CD14-positive monocyte (primary cell): ENCODE results near the gene TGFB3. TPM values are rescaled to one million over a fixed set of nuclear protein-coding genes. Genes with fewer than 3 reads are reported as not detected.

Source experiments
- DNase-seq, 3 donors: peaks; one replicate each; pipeline ENCODE4 v3.0.0-alpha.2; 2011 to 2022
- H2AFZ ChIP-seq: 2 replicates; pipeline ENCODE4 v1.6.0; 2012; ENCODE audit warnings: mild to moderate bottlenecking, low read depth, low read length, inconsistent platforms; ENCODE audit not compliant: insufficient read depth, poor library complexity, severe bottlenecking
- H3K27ac ChIP-seq, 2 donors: 1 replicate in 1 of 2; 2 replicates in 1 of 2; pipeline ENCODE4 v1.5.1; 2012 to 2013; ENCODE audit warnings: low read length in 2 of 2, control low read depth in 1 of 2, inconsistent platforms in 1 of 2, low read depth in 1 of 2, mild to moderate bottlenecking in 1 of 2
- H3K27me3 ChIP-seq, 2 donors: one replicate each; pipeline versions ENCODE4 v1.6.0 to v1.6.1; 2011 to 2013; ENCODE audit warnings: low read length in 2 of 2; ENCODE audit not compliant: control insufficient read depth in 2 of 2, insufficient read depth in 2 of 2
- H3K36me3 ChIP-seq, 2 donors: replicated peaks in 1 of 2; 1 replicate in 1 of 2; 2 replicates in 1 of 2; pipeline versions ENCODE4 v1.5.1 to v1.6.1; 2012 to 2013; ENCODE audit warnings: low read length in 2 of 2, control low read depth in 1 of 2, inconsistent platforms in 1 of 2, mild to moderate bottlenecking in 1 of 2; ENCODE audit not compliant: insufficient read depth in 2 of 2, control insufficient read depth in 1 of 2
- H3K4me1 ChIP-seq, 2 donors: 1 replicate in 1 of 2; 2 replicates in 1 of 2; pipeline versions ENCODE4 v1.5.1 to v1.6.1; 2012 to 2013; ENCODE audit warnings: low read length in 2 of 2, control low read depth in 1 of 2, inconsistent platforms in 1 of 2, mild to moderate bottlenecking in 1 of 2, moderate library complexity in 1 of 2; ENCODE audit not compliant: insufficient read depth in 2 of 2, control insufficient read depth in 1 of 2
- H3K4me2 ChIP-seq: replicated peaks from 2 replicates; pipeline ENCODE3; 2012; ENCODE audit warnings: low read length, moderate library complexity, mild to moderate bottlenecking; ENCODE audit not compliant: poor library complexity, severe bottlenecking; ENCODE audit errors: extremely low read depth
- H3K4me3 ChIP-seq, 3 experiments: fragments of 200-600 bp in 1 of 3; sonication (generic) in 1 of 3; replicated peaks in 1 of 3; 1 replicate in 2 of 3; 2 replicates in 1 of 3; pipeline ENCODE4 v1.5.1; 2011 to 2013; ENCODE audit warnings: low read length in 3 of 3, mild to moderate bottlenecking in 3 of 3, control low read depth in 2 of 3, low read depth in 2 of 3, inconsistent platforms in 1 of 3, moderate library complexity in 1 of 3
- H3K79me2 ChIP-seq: 2 replicates; pipeline ENCODE4 v1.6.0; 2012; ENCODE audit warnings: mild to moderate bottlenecking, control low read depth, inconsistent platforms, low read length, moderate library complexity; ENCODE audit not compliant: insufficient read depth
- H3K9ac ChIP-seq: 2 replicates; pipeline ENCODE4 v1.6.0; 2017; ENCODE audit warnings: low read length, mild to moderate bottlenecking; ENCODE audit not compliant: insufficient read depth, poor library complexity, severe bottlenecking
- H3K9me3 ChIP-seq, 2 donors: replicated peaks in 1 of 2; 1 replicate in 1 of 2; 2 replicates in 1 of 2; pipeline versions ENCODE4 v1.5.1 to v1.6.1; 2012 to 2013; ENCODE audit warnings: low read length in 2 of 2, control low read depth in 1 of 2; ENCODE audit not compliant: control insufficient read depth in 1 of 2, insufficient read depth in 1 of 2
- H4K20me1 ChIP-seq: 2 replicates; pipeline ENCODE4 v1.6.0; 2012; ENCODE audit warnings: mild to moderate bottlenecking, low read length, control low read depth, moderate library complexity; ENCODE audit not compliant: insufficient read depth
- H3K27ac Mint-ChIP-seq, 7 donors: one replicate each; pipeline ENCODE4 v1.8.0; 2020; ENCODE audit warnings: mild to moderate bottlenecking in 7 of 7, mixed read lengths in 7 of 7, moderate library complexity in 6 of 7, inconsistent platforms in 2 of 7
- H3K27me3 Mint-ChIP-seq, 3 donors: one replicate each; pipeline ENCODE4 v1.8.0; 2021 to 2022; ENCODE audit warnings: low read depth in 3 of 3, mild to moderate bottlenecking in 3 of 3, mixed read lengths in 3 of 3, moderate library complexity in 3 of 3, inconsistent platforms in 1 of 3
- H3K36me3 Mint-ChIP-seq, 2 donors: one replicate each; pipeline ENCODE4 v1.8.0; 2020; ENCODE audit warnings: mixed read lengths in 2 of 2, inconsistent platforms in 1 of 2, mild to moderate bottlenecking in 1 of 2
- H3K4me1 Mint-ChIP-seq: one replicate; pipeline ENCODE4 v1.8.0; 2020; ENCODE audit warnings: mild to moderate bottlenecking, mixed read lengths
- H3K4me3 Mint-ChIP-seq, 2 donors: one replicate each; pipeline ENCODE4 v1.8.0; 2020; ENCODE audit warnings: mild to moderate bottlenecking in 2 of 2, mixed read lengths in 2 of 2, moderate library complexity in 1 of 2
- H3K9me3 Mint-ChIP-seq, 7 donors: one replicate each; pipeline ENCODE4 v1.8.0; 2020 to 2022; ENCODE audit warnings: mixed read lengths in 7 of 7, mild to moderate bottlenecking in 6 of 7, moderate library complexity in 6 of 7, inconsistent platforms in 2 of 7
- WGBS: methylation state at CpG from one replicate; pipeline ENCODE4 v1.1.5; 2013; ENCODE audit warnings: missing lambda C conversion rate; ENCODE audit not compliant: insufficient coverage; 5-methylcytosine and 5-hydroxymethylcytosine counted together
- intact Hi-C, 2 donors: fragments of 100-400 bp; cut with micrococcal nuclease; formaldehyde crosslinking; loops; one replicate each; pipeline versions ENCODE4 v1.15.0 to v1.15.1; 2023
- polyA plus RNA-seq, 3 donors: library from polyadenylated mRNA; depleted of rRNA in 1 of 3; unstranded in 2 of 3; stranded (reverse) in 1 of 3; fragments of 300-500 nt in 2 of 3; fragments of >200 nt in 1 of 3; fragmentation: Illumina TruSeq in 2 of 3; gene quantifications; 1 replicate in 2 of 3; 2 replicates in 1 of 3; pipeline ENCODE4 v1.2.3, GENCODE V29; 2012 to 2021
- TF ChIP-seq, protein P1 (sequence below): fragments of 200-600 bp; IDR thresholded peaks from one replicate; pipeline ENCODE4 v1.8.0; 2022; ENCODE audit warnings: antibody characterized with exemption, mild to moderate bottlenecking

TGFB3 gene
- polyA plus RNA-seq, 3 donors = 0.07 to 1.8 TPM; not detected in 1

DNA sequence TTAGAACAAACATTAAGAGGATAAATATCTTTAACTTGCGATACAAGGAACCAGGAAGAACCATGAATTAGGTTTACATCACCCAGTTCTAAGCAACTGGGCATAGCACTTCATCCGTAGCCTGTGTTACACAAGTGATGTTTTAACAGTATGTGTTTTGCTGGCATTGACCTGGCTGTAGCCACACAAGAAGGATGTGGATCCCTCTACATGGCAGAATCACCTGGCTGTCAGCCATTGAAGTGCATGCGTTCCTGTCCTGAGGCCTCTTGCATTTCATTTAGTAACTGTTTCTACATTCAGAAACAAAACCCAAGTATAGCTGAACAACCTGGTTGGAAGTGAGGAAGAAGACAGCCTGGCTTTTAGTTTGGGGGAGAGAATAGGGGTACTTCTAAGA, 72.2 kb downstream of the TGFB3 start:
- no peak for DNase-seq
- peak overlapping the region in 1 of 7 donors; percentile 5 for H3K27ac Mint-ChIP-seq
- peaks cover 13% of the 10 kb centered on the region for H3K4me1 Mint-ChIP-seq
- H3K27me3 Mint-ChIP-seq = peaks cover 0 to 1% (median 0%) of the 10 kb centered on the region in 3 donors
- H2AFZ ChIP-seq = no peak overlapping the region
- H3K36me3 Mint-ChIP-seq = peaks cover 8 to 13% of the 10 kb centered on the region in 2 donors
- intact Hi-C loops = no loop called here
- no peak overlapping the region for H3K4me2 ChIP-seq
- H3K4me1 ChIP-seq = peaks cover 10 to 12% of the 10 kb centered on the region in 2 donors
- H3K9me3 ChIP-seq = no peaks in the 10 kb centered on the region
- no peaks in the 10 kb centered on the region for H4K20me1 ChIP-seq
- no peaks in the 10 kb centered on the region for H3K9me3 Mint-ChIP-seq
- WGBS = no CpG with 5 or more reads among the region's 3 CpGs
- H3K27me3 ChIP-seq = no peaks in the 10 kb centered on the region
- TF ChIP-seq, protein P1, sequence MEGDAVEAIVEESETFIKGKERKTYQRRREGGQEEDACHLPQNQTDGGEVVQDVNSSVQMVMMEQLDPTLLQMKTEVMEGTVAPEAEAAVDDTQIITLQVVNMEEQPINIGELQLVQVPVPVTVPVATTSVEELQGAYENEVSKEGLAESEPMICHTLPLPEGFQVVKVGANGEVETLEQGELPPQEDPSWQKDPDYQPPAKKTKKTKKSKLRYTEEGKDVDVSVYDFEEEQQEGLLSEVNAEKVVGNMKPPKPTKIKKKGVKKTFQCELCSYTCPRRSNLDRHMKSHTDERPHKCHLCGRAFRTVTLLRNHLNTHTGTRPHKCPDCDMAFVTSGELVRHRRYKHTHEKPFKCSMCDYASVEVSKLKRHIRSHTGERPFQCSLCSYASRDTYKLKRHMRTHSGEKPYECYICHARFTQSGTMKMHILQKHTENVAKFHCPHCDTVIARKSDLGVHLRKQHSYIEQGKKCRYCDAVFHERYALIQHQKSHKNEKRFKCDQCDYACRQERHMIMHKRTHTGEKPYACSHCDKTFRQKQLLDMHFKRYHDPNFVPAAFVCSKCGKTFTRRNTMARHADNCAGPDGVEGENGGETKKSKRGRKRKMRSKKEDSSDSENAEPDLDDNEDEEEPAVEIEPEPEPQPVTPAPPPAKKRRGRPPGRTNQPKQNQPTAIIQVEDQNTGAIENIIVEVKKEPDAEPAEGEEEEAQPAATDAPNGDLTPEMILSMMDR = no peak
- H3K4me3 Mint-ChIP-seq = no peak overlapping the region
- no peak overlapping the region for H3K4me3 ChIP-seq
- H3K9ac ChIP-seq = no peak overlapping the region
- H3K36me3 ChIP-seq = no peaks in the 10 kb centered on the region
- no peaks in the 10 kb centered on the region for H3K79me2 ChIP-seq
- no peak overlapping the region for H3K27ac ChIP-seq

Other genes with a start within 250 kb of the TGFB3 start
- gene IFT43, start 3.8 kb upstream of the TGFB3 start, polyA plus RNA-seq = 10 to 100 TPM; 10.3 to 12.4 (median 10.5) TPM
- gene GPATCH2L, start 169.9 kb upstream of the TGFB3 start, polyA plus RNA-seq = 10 to 100 TPM; 10.6 to 28.3 (median 13.8) TPM